ENCODE data around the gene NFS1. TPM values are rescaled to one million over a fixed set of nuclear protein-coding genes. Genes with fewer than 3 reads are reported as not detected.

Gene NFS1
- total and polyA plus RNA-seq, 4 donors = 30.1 to 55.2 (median 46.1) TPM

DNA sequence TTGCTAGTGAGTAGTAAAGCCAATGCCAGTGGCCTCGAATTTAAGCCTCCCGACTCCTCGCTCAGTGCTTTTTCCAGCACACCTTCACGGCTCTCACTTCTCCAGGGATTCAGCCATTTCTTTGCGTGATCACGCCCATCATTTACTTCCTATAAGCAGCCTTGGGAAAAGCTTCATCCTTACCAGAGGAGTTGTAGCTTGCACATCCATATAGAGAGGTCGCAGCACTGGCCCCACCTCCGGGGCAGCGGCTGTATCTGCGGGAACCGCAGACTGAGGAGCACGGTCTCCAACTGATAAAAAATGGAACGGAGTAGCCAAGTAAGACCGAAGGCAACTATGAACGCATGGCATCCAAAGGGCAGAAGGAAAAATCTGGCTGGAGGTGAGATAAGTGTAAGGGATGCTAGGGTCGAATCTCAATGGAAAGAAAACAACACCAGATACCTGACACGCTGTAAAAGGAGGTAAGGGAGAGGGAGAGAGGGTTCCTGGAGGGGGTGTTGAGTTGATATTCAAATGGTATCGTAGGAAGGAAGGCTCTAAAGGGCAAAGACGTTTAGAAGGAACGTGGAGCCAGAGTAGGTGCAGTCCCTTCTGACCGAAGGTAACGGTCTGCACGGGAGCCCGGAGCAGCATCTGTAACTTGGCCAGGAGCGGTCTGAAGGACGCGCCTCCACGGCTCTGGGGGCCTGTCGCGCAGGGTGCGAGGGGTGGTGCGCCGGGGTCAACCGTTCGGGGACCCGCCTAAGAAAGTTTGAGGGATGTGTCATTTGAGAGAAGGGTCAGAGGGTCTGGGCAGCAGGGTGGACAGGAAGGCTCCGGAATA lies 640 bp downstream of the NFS1 start (continued):
- TF ChIP-seq, protein P1, sequence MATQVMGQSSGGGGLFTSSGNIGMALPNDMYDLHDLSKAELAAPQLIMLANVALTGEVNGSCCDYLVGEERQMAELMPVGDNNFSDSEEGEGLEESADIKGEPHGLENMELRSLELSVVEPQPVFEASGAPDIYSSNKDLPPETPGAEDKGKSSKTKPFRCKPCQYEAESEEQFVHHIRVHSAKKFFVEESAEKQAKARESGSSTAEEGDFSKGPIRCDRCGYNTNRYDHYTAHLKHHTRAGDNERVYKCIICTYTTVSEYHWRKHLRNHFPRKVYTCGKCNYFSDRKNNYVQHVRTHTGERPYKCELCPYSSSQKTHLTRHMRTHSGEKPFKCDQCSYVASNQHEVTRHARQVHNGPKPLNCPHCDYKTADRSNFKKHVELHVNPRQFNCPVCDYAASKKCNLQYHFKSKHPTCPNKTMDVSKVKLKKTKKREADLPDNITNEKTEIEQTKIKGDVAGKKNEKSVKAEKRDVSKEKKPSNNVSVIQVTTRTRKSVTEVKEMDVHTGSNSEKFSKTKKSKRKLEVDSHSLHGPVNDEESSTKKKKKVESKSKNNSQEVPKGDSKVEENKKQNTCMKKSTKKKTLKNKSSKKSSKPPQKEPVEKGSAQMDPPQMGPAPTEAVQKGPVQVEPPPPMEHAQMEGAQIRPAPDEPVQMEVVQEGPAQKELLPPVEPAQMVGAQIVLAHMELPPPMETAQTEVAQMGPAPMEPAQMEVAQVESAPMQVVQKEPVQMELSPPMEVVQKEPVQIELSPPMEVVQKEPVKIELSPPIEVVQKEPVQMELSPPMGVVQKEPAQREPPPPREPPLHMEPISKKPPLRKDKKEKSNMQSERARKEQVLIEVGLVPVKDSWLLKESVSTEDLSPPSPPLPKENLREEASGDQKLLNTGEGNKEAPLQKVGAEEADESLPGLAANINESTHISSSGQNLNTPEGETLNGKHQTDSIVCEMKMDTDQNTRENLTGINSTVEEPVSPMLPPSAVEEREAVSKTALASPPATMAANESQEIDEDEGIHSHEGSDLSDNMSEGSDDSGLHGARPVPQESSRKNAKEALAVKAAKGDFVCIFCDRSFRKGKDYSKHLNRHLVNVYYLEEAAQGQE (IDR thresholded peaks at IDR 0.05) = no peak
- TF ChIP-seq, protein P2, sequence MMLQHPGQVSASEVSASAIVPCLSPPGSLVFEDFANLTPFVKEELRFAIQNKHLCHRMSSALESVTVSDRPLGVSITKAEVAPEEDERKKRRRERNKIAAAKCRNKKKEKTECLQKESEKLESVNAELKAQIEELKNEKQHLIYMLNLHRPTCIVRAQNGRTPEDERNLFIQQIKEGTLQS (IDR thresholded peaks at IDR 0.05) = no peak

DNA sequence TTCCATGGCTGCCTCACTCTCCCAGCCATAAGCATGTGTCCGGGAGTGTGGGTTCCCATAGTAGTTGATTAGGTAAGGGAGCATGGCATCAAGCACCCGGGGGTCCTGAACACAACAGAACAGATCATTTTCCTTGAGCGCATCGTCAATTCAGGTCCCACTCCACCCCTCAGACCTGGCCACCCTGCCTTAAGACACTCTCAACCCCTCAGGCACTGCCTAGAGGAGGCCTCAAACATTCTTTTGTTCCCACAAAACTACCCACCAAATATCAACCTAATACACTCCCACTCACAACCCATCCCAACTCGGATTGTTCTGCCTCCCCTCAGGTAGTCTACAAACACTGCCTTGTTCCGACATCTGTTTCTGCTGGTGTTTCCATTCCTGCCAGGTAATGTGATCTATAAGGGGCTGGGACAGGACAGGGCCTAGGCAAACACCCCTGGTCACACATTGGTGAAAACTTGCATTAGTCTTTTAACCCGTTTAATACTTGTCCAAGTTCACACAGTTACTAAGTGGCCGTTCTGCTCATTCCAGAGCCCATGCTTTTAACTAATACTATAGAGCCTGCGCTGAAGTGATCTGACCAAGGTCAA lies 1.4 kb downstream of the NFS1 start:
- Histone ChIP-seq H3K27me3 (ENCODE audit: control insufficient read depth in 4 of 4, insufficient read depth in 4 of 4, low read length in 3 of 4) (no peaks in the 10 kb centered on the region), H3K4me1 (ENCODE audit: control insufficient read depth in 4 of 4, insufficient read depth in 4 of 4, low read length in 3 of 4) (peaks cover 0 to 36% (median 28%) of the 10 kb centered on the region in 4 donors), H3K9ac (ENCODE audit: low read depth in 1 of 2, low read length in 2 of 2) (no peak overlapping the region), H3K36me3 (ENCODE audit: control insufficient read depth in 4 of 4, insufficient read depth in 3 of 4, low read depth in 1 of 4, low read length in 3 of 4) (peaks cover 5 to 11% (median 10%) of the 10 kb centered on the region in 4 donors), H3K9me3 (ENCODE audit: control insufficient read depth in 4 of 4, low read length in 3 of 4) (no peaks in the 10 kb centered on the region), H3K27ac (ENCODE audit: low read depth in 1 of 2, low read length in 2 of 2) (no peak overlapping the region), H3K4me3 (ENCODE audit: low read depth in 1 of 3, low read length in 3 of 3) (peak overlapping the region in 1 of 3 donors; percentile 87)
- TF ChIP-seq FOXA1 (IDR thresholded peaks at IDR 0.05) (no peak), TAF1 (conservative IDR thresholded peaks at IDR 0.05) (no peak), YY1 (IDR thresholded peaks at IDR 0.05) (no peak), FOXA2 (IDR thresholded peaks at IDR 0.05) (no peak), HNF4G (IDR thresholded peaks at IDR 0.05) (no peak)
- TF ChIP-seq, protein P1 (IDR thresholded peaks at IDR 0.05) = no peak
- TF ChIP-seq, protein P3, sequence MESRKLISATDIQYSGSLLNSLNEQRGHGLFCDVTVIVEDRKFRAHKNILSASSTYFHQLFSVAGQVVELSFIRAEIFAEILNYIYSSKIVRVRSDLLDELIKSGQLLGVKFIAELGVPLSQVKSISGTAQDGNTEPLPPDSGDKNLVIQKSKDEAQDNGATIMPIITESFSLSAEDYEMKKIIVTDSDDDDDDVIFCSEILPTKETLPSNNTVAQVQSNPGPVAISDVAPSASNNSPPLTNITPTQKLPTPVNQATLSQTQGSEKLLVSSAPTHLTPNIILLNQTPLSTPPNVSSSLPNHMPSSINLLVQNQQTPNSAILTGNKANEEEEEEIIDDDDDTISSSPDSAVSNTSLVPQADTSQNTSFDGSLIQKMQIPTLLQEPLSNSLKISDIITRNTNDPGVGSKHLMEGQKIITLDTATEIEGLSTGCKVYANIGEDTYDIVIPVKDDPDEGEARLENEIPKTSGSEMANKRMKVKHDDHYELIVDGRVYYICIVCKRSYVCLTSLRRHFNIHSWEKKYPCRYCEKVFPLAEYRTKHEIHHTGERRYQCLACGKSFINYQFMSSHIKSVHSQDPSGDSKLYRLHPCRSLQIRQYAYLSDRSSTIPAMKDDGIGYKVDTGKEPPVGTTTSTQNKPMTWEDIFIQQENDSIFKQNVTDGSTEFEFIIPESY (IDR thresholded peaks at IDR 0.05) = no peak
- 72% methylated on average over 9 of the region's 9 CpGs for WGBS
- no peak for DNase-seq (ENCODE audit: low spot score)

Data from liver (tissue), 9 donors.